ENCODE measurements around the gene NID1.

DNA sequence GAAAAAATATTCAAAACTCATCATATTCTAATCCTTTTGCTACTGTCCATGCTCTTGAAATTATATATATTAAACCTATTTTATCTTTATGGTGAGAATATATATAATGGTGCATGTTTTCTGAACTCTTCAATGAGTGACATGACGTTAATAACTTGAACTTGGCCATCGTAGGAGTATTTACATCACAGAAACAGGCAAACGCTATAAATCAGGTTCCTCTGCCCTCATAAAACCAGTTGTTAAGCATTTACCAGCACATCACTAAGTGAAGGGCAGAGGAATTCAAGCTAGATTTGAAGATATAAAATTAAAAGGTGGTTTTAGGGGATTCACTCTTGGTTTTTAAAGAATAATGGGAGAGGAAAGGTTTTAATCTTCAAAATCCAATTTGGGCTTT, 20.5 kb downstream of the NID1 start:
- TF ChIP-seq, protein P1, sequence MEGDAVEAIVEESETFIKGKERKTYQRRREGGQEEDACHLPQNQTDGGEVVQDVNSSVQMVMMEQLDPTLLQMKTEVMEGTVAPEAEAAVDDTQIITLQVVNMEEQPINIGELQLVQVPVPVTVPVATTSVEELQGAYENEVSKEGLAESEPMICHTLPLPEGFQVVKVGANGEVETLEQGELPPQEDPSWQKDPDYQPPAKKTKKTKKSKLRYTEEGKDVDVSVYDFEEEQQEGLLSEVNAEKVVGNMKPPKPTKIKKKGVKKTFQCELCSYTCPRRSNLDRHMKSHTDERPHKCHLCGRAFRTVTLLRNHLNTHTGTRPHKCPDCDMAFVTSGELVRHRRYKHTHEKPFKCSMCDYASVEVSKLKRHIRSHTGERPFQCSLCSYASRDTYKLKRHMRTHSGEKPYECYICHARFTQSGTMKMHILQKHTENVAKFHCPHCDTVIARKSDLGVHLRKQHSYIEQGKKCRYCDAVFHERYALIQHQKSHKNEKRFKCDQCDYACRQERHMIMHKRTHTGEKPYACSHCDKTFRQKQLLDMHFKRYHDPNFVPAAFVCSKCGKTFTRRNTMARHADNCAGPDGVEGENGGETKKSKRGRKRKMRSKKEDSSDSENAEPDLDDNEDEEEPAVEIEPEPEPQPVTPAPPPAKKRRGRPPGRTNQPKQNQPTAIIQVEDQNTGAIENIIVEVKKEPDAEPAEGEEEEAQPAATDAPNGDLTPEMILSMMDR (IDR thresholded peaks at IDR 0.05): no peak
- no peak for TF ChIP-seq POLR2A (IDR thresholded peaks at IDR 0.05)
